Fibroblast of the conjunctiva (primary cell): Measurements from ENCODE around the gene HTR3E.
"Not testable (repeated sequence)": the region's sequence is repeated elsewhere in the genome, so short reads cannot be mapped to it uniquely, and the experiment has no call there.

ENCODE experiments used
- DNase-seq: peaks from one replicate; pipeline ENCODE4 v3.0.0-alpha.2; 2010; ENCODE audit warnings: low read depth

HTR3E gene

DNA sequence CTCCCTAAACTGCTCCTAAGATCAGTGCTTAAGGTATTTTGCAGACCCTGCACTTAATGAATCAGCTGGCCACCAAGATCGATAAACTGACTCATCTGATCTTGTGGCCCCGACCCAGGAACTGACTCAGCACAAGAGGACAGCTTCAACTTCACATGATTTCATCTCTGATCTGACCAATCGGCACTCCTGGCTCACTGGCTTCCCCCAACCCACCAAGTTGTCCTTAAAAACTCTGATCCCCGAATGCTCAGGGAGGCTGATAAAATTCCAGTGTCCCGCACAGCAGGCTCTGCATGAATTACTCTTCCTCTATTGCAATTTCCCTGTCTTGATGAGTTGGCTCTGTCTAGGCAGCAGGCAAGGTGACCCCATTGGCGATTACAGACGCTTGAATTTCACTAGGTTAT lies 13.5 kb downstream of the HTR3E start:
- DNase-seq = no peak

DNA sequence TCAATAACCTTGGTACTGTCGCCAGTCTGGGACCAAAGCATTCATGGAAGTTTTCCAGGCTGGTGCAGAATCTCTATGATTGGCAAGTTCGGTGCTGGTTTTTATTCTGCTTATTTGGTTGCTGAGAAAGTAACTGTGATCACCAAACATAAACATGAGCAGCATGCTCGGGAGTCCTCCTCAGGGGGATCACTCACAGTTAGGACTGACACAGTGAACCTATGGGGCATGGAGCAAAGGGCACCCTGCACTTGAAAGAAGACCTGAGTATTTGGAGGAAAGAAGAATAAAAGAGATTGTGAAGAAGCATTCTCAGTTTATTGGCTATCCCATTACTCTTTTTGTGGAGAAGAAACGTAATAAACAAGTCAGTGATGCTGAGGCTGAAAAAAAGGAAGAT lies 19.2 kb downstream of the HTR3E start:
- no peak for DNase-seq

DNA sequence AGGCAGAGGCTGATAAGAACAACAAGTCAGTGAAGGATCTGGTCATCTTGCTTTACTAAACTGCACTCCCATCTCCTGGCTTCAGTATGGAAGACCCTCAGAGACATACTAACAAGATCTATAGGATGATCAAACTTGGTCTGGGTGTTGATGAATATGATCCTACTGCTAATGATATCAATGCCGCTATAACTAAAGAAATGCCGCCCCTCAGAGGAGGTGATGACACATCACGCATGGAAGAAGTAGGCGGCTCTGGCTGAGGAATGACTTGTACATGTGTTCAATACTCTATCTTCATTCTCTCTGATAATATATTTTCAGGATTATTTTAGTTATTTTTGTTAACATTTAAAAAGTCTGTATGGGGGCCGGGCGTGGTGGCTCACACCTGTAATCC lies 20.8 kb downstream of the HTR3E start:
- no peak for DNase-seq

DNA sequence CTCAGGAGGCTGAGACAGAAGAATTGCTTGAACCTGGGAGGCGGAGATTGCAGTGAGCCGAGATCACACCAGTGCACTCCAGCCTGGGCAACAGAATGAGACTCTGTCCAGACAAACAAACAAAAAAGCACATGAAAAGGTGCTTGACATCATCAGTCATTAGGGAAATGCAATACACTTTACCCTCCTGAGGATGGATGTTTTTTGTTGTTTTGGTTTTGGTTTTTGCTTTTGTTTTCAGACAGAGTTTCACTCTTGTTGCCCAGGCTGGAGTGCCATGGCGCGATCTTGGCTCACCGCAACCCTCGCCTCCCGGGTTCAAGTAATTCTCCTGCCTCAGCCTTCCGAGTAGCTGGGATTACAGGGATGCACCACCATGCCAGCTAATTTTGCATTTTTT lies 24.2 kb downstream of the HTR3E start:
- not testable (repeated sequence) for DNase-seq

DNA sequence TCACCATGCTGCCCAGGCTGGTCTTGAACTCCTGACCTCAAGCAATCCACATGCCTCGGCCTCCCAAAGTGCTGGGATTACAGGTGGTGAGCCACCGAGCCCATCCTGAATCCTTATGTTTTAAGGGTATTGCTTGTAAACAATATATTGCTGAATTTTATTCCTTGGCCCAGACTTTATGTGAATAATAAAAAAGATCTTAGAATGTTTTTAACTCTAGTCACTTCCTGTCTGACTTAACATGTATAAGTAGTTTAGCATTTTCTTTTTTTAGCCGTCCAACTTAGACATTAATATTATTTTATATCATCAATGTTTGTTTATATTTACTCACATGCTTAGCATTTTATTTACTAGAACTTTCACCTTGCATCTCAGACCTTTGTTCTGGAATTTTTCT lies 29.1 kb downstream of the HTR3E start:
- DNase-seq = no peak

DNA sequence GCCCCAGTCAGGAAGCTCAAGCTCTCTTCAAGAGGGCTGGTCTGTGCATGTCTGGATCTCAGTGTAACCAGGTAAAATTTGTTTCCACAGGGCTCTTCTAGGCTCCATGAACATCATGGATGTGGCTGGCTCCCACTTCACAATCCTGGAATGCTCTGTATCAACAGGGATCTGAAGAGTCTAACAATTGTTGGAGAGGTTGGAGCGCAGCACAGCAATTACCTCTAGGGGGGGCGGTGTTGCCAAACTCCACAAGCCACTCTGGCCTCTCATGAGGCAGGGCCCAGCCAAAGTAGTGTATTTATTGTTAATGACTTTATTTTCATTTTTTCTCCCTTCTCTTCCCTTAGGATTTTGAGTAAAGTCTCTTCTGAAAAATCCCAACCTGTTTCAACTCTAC lies 32.1 kb downstream of the HTR3E start:
- no peak for DNase-seq

DNA sequence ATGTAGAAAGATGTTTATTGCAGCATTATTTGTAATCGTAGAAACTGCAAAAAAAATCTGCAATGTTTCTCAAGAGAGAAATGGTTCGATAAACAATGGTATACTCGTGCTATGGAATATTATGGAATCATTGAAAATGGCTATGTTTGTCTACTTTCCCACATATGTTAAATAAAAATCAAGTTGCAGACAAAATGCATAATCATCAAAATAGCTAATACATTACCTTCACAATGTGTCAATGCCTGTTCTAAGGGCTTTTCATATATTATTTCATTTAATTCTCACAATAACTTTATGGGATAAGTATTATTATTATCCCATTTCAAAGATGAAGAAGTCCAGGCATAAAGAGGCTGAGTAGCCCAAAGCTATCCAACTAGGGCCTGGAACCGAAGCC lies 36.1 kb downstream of the HTR3E start:
- DNase-seq = no peak

DNA sequence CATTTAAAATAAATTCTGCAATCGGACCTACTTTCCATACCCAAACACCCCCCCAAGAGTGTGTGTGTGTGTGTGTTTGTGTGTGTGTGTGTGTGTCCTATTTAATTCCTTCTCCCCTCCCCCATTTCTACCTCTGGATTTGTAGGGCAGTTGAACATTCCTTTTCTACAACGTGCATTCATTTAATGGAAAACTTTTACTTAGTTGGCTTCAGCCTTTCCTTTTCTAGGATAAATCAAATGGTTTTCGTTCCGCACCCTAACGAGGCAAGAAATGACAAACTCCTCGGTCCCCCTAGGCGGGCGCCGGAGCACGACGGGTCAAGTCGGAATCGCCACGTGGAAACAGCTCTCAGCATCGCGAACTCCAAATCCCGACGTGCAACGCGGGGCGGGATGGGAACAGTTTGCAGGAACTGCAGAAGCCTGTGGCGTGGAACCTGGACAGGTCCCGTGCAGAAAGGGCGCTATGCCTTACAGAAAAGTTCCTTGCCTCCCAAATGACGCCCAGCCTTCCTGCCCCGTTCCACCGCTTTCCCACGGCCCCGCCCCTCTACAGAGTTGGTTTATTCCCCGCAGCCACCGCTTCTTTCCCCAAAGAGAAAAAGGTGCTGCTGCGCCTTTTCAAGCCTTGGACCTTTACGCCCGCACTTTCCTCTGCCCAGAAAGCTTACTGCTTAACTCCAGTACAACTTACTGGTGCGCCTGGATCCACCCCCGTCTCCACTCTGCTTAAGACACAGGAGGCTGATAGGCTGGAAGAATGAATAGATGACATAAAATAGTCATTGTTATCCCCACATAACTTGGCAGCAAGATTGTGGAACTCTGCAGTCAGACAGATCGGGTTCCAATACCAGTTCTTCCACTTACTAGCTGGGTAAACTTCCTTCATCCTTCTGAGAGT lies 37.2 kb downstream of the HTR3E start:
- DNase-seq = peak; percentile 68

DNA sequence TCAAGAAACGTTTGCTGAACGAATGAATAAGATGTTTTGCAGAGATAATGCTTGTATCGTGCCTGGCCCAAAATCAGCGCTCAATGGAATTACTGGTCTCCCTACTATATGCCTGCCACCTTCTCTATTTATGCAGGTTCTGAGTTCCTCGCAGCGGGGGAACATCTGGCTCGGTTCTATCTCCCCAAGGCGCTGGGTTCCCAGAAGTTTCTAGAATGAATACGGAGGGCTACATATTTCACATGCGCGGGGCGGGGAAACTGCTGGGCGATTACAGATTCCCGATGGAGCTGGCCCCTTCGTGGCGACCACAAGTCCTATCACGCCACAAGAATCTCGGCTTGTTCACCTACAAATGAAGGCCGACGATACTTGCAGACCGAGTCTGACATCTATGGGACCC lies 37.9 kb downstream of the HTR3E start:
- no peak for DNase-seq

DNA sequence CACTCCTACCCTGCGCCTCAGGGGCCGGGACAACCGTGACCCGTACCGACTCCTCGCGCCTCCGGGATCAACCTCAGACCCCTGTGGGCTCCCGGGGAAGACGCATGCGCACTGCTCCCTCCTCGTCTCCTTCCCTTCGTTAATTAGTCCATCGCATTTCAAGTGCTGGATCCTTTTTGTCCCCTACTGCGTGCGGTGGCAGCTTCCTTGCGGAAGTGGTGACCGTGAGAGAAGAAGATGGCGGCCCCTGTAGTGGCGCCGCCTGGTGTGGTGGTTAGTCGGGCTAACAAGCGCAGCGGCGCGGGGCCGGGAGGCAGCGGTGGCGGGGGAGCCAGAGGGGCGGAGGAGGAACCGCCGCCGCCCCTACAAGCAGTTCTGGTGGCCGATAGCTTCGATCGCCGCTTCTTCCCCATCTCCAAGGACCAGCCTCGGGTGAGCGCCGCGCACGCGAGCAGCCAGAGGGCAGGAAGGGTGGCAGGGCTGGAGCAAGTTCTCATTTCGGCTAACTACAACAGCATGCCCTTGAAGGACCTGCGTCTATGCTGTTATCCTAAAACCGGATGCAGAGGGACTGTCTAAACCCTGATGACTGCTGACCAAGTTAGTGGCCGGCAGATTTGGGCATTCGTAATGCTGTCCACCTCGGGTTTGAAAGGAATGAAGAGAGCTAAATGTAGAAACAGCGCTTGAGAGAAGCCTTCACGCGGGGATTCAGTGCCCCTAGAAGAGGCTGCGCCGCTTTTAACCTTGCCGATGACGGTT lies 38.5 kb downstream of the HTR3E start, which contains the start of gene EIF2B5:
Gene EIF2B5 (plus strand): TSS at position 210 of the 762 bp plus-strand sequence. CDS start 28 bp downstream, at position 238.
- DNase-seq = peak; percentile 88

DNA sequence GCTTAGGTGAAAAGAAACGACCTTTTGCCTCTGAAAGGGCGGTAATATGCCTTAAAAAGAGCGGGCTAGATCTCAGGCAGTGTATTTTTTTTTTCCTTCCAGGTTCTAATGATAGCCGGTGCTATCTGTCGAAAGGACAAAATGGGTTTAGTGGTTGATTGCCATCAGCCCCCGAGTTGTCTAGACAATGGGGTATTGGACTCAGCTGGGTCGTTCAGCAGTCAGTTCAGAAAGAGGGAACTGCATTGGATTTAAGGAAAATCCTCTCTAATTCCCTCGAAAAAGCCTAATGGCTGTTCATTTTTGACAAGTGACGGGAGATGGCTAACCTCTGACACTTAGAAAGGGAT lies 39.0 kb downstream of the HTR3E start:
- DNase-seq = no peak

DNA sequence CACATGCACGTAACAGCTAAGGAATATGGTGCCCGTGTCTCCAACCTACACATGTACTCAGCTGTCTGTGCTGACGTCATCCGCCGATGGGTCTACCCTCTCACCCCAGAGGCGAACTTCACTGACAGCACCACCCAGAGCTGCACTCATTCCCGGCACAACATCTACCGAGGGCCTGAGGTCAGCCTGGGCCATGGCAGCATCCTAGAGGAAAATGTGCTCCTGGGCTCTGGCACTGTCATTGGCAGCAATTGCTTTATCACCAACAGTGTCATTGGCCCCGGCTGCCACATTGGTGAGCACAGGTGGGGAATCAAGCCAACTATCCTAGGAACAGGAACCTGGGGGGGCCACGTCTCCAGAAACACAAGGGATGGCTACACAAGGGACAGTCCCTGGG lies 43.6 kb downstream of the HTR3E start:
- no peak for DNase-seq

DNA sequence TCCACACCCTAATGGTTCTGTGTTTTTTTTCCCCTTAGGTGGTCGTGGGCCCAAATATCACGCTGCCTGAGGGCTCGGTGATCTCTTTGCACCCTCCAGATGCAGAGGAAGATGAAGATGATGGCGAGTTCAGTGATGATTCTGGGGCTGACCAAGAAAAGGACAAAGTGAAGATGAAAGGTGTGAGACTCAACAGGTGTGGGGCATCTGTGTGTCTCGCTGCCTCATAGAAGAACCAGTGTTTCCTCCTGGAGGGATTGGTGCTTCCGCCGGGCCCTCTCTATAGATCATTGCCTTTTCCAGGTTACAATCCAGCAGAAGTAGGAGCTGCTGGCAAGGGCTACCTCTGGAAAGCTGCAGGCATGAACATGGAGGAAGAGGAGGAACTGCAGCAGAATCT lies 45.3 kb downstream of the HTR3E start:
- no peak for DNase-seq

DNA sequence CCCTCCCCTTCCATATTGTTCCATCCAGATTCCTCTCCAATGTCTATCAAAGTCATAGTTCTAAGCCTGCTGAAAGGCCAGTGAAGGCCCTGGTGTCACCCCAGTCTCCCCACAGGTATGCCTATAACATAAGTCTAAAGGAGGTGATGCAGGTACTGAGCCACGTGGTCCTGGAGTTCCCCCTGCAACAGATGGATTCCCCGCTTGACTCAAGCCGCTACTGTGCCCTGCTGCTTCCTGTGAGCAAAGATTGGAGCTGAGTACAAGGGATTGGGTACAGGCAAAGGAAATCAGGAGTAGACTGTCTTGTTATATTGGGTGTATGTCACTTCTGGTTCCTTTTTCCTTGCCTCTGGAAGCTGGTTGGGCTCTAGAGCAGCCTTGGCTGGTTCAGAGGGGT lies 46.5 kb downstream of the HTR3E start:
- no peak for DNase-seq

DNA sequence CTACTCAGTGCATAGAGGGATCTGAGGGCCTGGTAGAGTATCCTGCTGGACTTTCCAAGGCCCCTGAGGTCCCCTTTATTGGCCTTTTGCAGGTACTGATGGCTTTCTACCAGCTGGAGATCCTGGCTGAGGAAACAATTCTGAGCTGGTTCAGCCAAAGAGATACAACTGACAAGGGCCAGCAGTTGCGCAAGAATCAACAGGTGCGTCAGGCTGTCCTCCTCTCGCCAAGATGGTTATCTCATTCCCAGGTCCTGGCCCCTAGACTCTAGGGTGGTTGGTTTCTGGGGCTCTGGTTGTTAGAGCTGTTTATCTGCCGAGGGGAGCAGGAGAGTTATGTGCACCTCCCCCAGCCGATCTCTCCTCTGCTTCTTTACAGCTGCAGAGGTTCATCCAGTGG lies 47.6 kb downstream of the HTR3E start:
- no peak for DNase-seq

DNA sequence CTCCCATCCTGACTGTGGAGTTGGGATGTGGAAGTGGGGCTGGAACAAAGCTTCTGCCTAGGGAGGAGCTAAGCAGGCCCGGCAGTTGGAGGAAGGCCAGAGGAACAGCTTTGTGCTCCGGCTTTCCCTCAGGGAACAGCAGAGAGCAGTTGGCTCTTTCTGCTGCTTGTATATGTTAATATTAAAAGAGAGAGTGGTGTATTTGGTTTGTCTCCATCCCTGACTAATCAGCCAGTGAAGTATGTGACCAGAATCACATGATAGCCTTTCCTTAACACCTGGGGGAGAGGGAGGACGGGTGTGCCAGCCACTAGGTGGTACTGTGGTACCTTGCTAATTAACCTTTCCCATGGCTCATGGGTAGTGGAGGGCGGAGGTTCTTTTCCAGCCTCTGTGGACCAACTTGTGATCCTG lies 48.3 kb downstream of the HTR3E start:
- DNase-seq = no peak

DNA sequence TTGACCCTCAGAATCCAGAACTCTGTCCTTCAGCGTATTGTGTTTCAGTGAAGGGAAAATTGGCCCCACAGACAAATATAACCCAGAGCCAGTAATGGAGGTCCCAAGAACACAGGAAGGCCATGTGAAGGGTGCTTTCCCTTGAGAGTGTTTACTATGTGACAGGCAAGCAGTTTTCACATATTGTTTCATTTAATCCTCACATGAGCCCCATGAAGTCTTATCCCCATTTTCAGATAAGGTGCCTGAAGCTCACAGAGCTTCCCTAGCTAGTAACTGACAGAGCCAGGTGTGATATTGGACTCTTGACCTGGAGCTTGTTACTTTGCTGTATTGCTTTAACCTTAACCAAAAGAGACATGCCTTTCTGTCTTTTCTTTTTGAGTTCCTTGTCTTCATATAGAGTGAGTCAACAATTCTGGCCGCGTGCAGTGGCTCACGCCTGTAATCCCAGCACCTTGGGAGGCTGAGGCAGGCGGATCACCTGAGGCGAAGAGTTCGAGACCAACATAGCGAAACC lies 48.9 kb downstream of the HTR3E start:
- DNase-seq = no peak

DNA sequence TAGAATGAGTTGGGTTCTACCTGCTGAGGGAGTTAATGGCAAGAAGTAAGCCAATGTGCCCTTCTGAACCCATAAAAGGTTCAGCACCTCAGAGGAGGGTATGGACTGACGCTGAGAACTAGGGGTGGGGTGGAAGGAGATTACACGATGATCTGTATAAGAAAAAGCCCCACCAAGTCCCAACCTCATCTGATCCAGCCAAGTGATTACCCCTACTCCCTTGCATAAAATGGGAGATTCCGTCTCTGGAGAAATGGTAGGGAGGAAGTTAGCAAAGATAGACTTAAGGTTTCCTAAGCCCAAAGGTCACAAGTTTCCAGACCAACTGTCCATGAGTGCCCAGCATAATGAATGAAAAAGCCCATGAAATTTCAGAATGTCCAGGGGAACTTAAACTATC lies 51.2 kb downstream of the HTR3E start:
- DNase-seq = no peak

DNA sequence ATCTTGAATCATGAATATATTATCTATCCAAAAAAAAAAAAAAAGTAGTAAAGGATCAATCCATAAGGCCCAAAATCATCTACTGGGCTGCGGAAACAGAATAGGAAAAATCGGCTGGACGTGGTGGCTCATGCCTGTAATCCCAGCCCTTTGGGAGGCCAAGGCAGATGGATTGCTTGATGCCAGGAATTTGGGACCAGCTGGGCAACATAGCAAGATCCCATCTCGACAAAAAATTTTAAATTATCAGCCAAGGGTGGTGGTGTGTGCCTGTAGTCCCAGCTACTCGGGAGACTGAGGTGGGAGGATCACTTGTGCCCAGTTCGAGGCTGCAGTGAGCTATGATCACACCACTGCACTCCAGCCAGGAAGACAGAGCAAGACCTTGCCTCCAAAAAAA lies 52.3 kb downstream of the HTR3E start:
- DNase-seq = no peak

DNA sequence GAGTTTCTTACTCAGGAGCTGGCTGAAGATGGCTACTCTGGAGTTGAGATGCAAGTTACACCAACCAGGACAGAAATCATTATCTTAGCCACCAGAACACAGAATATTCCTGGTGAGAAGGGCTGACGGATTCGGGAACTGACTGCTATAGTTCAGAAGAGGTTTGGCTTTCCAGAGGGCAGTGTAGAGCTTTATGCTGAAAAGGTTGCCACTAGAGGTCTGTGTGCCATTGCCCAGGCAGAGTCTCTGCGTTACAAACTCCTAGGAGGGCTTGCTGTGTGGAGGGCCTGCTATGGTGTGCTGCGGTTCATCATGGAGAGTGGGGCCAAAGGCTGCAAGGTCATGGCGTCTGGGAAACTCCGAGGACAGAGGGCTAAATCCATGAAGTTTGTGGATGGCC lies 52.9 kb downstream of the HTR3E start:
- not testable (repeated sequence) for DNase-seq

DNA sequence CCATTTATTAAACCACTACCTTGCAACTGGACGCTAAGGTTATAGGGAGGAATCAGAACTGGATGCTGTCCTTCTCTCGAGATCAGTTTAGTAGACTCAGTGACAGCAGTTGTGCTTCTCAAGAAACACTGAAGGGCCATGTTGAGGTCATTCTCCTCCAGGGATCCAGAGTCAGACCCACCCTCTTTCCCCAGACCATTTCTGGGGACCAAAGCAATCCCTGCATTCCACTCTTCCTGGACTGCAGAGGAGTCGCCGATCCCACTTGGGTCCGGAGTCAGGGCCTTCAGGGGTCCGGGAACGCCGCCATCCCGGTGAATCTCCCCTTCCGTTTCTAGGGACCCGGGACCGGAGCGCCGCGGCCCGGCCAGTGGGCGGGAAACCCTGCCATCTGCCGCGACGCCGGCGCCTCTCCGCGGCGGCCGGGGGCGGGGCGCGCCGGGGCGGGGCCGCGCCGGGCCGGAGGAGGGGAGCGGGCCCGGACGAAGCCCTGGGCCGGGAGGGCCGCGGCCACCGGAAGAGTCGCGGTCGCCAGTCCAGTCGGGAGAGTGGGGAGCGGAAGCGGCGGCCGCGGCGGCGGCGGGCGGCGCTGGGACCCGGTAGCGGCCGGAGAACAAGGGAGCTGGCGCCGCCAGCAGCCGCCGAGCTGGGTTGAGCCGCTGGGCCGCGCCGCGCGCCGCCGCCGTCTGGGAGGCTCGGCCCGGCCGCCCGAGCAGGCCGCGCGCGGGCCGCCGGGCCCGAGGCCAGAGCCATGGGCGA lies 58.2 kb downstream of the HTR3E start, which contains the start of gene DVL3:
Gene DVL3 (plus strand): TSS at position 493 of the 759 bp plus-strand sequence. CDS start 259 bp downstream, at position 752.
- DNase-seq = no peak
